Immature natural killer cell (primary cell): ENCODE data around the gene KLHL22. TPM values are rescaled to one million over a fixed set of nuclear protein-coding genes. Genes with fewer than 3 reads are reported as not detected.
"Not testable (repeated sequence)": the region's sequence is repeated elsewhere in the genome, so short reads cannot be mapped to it uniquely, and the experiment has no call there.

ENCODE experiments used
- DNase-seq, 3 donors: peaks; one replicate each; pipeline ENCODE4 v3.0.0; 2022; ENCODE audit warnings: mixed read lengths in 1 of 3
- H3K27ac Mint-ChIP-seq, 6 donors: one replicate each; pipeline ENCODE4 v1.8.0; 2020; ENCODE audit warnings: mixed read lengths in 6 of 6, mild to moderate bottlenecking in 5 of 6, inconsistent platforms in 4 of 6, moderate library complexity in 3 of 6
- H3K27me3 Mint-ChIP-seq, 3 donors: one replicate each; pipeline ENCODE4 v1.8.0; 2020 to 2021; ENCODE audit warnings: low read depth in 3 of 3, mild to moderate bottlenecking in 3 of 3, mixed read lengths in 3 of 3, moderate library complexity in 3 of 3, inconsistent platforms in 1 of 3
- H3K36me3 Mint-ChIP-seq, 3 donors: one replicate each; pipeline ENCODE4 v1.8.0; 2020; ENCODE audit warnings: mixed read lengths in 3 of 3, inconsistent platforms in 2 of 3, mild to moderate bottlenecking in 2 of 3
- H3K4me1 Mint-ChIP-seq, 2 donors: one replicate each; pipeline ENCODE4 v1.8.0; 2020; ENCODE audit warnings: inconsistent platforms in 2 of 2, mild to moderate bottlenecking in 2 of 2, mixed read lengths in 2 of 2, moderate library complexity in 1 of 2
- H3K4me3 Mint-ChIP-seq, 5 donors: one replicate each; pipeline ENCODE4 v1.8.0; 2020; ENCODE audit warnings: mild to moderate bottlenecking in 5 of 5, mixed read lengths in 5 of 5, inconsistent platforms in 3 of 5, moderate library complexity in 3 of 5
- H3K9me3 Mint-ChIP-seq, 6 donors: one replicate each; pipeline ENCODE4 v1.8.0; 2020; ENCODE audit warnings: mild to moderate bottlenecking in 6 of 6, mixed read lengths in 6 of 6, inconsistent platforms in 4 of 6, moderate library complexity in 3 of 6
- polyA plus RNA-seq, 3 donors: library from polyadenylated mRNA; unstranded; fragments of 300-500 nt; fragmentation: Illumina TruSeq; gene quantifications; one replicate each; pipeline ENCODE4 v1.2.3, GENCODE V29; 2021

KLHL22 gene
- polyA plus RNA-seq, 3 donors from 2014 or later: 12.8 to 26.3 (median 26.1) TPM

- no peak for DNase-seq
- H3K27ac Mint-ChIP-seq: peak overlapping the region in 2 of 6 donors; percentile 68 to 82
- peaks cover 40 to 62% of the 10 kb centered on the region in 2 donors for H3K4me1 Mint-ChIP-seq
- H3K27me3 Mint-ChIP-seq: no peaks in the 10 kb centered on the region
- H3K36me3 Mint-ChIP-seq: peaks cover 10 to 24% (median 11%) of the 10 kb centered on the region in 3 donors
- no peaks in the 10 kb centered on the region for H3K9me3 Mint-ChIP-seq
- peak overlapping the region in 2 of 5 donors; percentile 22 to 59 for H3K4me3 Mint-ChIP-seq
Measured at GRCh38 chr22:20401376-20402014, 94.1 kb downstream of the KLHL22 start.

GRCh38 chr22:20400606-20401375, 94.8 kb downstream of the KLHL22 start:
- Mint-ChIP-seq H3K4me3 (no peak overlapping the region), H3K27me3 (no peaks in the 10 kb centered on the region), H3K4me1 (peaks cover 47 to 69% of the 10 kb centered on the region in 2 donors), H3K27ac (peak overlapping the region in 2 of 6 donors; percentile 45 to 74), H3K9me3 (no peaks in the 10 kb centered on the region), H3K36me3 (peaks cover 8 to 22% (median 8%) of the 10 kb centered on the region in 3 donors)
- no peak for DNase-seq

DNA sequence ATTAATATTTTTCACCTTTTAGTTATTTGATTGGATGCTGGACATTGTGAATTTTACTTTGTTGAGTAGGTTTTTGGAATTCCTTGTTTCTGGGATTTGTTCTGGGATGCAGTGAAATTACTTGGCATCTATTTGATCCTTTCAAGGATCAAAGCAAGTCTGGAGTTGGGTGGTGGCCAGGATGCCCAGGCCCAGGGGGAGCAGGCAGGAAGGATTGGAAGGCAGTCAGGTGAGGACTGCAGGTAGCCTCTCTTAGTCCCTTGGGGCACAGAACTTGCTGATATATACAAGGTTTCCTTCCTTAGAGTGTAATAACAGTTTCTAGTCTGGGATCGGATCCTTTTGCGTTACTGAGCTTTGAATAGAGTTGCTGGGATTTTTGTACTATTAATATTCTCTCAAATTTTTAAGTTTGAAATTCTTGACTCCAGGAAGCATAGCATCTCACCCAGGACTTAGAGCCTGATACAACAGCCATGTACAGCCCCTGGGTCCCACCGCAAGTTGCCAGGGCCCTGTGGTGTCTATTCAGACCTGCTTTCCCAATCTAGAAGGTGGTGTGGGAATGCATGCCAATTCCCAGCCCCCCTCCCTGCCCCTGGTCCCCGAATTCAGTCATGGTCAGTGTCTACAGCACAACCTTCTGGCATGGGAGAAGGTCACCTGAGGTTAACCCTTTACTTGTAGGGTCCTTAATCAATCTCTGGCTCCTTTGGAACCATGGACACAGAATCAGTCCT, 95.6 kb downstream of the KLHL22 start:
- Mint-ChIP-seq H3K4me1 (peaks cover 52 to 74% of the 10 kb centered on the region in 2 donors), H3K36me3 (peaks cover 8 to 20% (median 8%) of the 10 kb centered on the region in 3 donors), H3K9me3 (no peaks in the 10 kb centered on the region), H3K4me3 (no peak overlapping the region), H3K27ac (peak overlapping the region in 5 of 6 donors; percentile 3 to 74 (median 59)), H3K27me3 (no peaks in the 10 kb centered on the region)
- no peak for DNase-seq

- H3K27me3 Mint-ChIP-seq: no peaks in the 10 kb centered on the region
- no peaks in the 10 kb centered on the region for H3K9me3 Mint-ChIP-seq
- no peak for DNase-seq
- peaks cover 5 to 15% (median 7%) of the 10 kb centered on the region in 3 donors for H3K36me3 Mint-ChIP-seq
- H3K4me1 Mint-ChIP-seq: peaks cover 53 to 77% of the 10 kb centered on the region in 2 donors
- no peak overlapping the region for H3K27ac Mint-ChIP-seq
- no peak overlapping the region for H3K4me3 Mint-ChIP-seq
Measured at GRCh38 chr22:20398420-20398819, 97.2 kb downstream of the KLHL22 start.

GRCh38 chr22:20397498-20397897, 98.1 kb downstream of the KLHL22 start:
- peak overlapping the region in 1 of 6 donors; percentile 45 for H3K27ac Mint-ChIP-seq
- no peaks in the 10 kb centered on the region for H3K9me3 Mint-ChIP-seq

DNA sequence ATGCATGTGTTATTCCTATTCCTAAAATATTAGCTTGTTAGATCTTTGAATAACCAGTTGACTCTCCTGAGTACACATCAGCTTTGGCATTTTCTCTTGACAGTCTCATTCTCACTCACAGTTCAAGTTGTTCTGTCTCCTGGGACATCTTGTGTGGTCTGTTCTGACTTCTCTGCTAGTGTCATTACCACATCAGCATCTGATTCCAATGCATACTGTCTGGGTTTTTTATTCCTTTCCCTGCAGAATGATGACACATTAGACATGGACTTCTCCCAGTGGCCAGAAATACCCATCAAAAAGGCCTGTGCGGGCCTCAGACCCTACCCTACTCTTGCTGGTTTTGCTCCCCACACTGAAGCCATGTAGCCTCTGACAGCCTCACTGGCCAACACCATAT, 99.0 kb downstream of the KLHL22 start:
- peak overlapping the region in 4 of 6 donors; percentile 17 to 62 (median 31) for H3K27ac Mint-ChIP-seq

More at GRCh38 chr22:20397498-20397897, 98.1 kb downstream of the KLHL22 start:
- H3K27me3 Mint-ChIP-seq: no peaks in the 10 kb centered on the region
- DNase-seq: no peak
- peaks cover 0 to 8% (median 0%) of the 10 kb centered on the region in 3 donors for H3K36me3 Mint-ChIP-seq
- peaks cover 48 to 68% of the 10 kb centered on the region in 2 donors for H3K4me1 Mint-ChIP-seq
- H3K4me3 Mint-ChIP-seq: no peak overlapping the region

DNA sequence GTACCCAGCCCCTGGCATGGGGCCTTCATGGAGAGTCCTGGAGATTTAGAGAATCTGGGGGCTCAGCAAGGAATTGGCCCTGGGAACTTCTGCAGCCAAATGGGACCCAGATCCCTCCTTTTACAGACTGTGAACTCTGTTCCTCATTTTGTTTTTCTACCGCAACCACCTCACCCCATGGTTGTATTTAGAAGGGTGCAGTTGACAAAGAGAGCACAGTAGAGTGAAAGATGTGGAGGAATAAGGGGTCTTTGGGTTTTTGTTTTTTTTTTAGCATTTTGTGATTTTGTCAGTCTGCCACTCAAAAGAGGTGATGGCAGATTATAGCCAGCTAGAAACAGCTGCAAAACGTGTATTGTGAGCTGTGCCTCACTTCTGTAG, 99.7 kb downstream of the KLHL22 start:
- Mint-ChIP-seq H3K9me3 (no peaks in the 10 kb centered on the region), H3K4me1 (peaks cover 42 to 59% of the 10 kb centered on the region in 2 donors), H3K27ac (peak overlapping the region in 4 of 6 donors; percentile 2 to 32 (median 20)), H3K27me3 (no peaks in the 10 kb centered on the region), H3K36me3 (peaks cover 0 to 8% (median 0%) of the 10 kb centered on the region in 3 donors), H3K4me3 (peak overlapping the region in 4 of 5 donors; percentile 91 to 97 (median 92))
- no peak for DNase-seq

More for the DNA sequence above, 99.0 kb downstream of the KLHL22 start:
- peak overlapping the region; percentile 7 to 91 (median 29) for H3K4me3 Mint-ChIP-seq
- H3K9me3 Mint-ChIP-seq: no peaks in the 10 kb centered on the region
- H3K27me3 Mint-ChIP-seq: no peaks in the 10 kb centered on the region
- DNase-seq: no peak
- H3K36me3 Mint-ChIP-seq: peaks cover 0 to 8% (median 0%) of the 10 kb centered on the region in 3 donors
- H3K4me1 Mint-ChIP-seq: peaks cover 43 to 60% of the 10 kb centered on the region in 2 donors

DNA sequence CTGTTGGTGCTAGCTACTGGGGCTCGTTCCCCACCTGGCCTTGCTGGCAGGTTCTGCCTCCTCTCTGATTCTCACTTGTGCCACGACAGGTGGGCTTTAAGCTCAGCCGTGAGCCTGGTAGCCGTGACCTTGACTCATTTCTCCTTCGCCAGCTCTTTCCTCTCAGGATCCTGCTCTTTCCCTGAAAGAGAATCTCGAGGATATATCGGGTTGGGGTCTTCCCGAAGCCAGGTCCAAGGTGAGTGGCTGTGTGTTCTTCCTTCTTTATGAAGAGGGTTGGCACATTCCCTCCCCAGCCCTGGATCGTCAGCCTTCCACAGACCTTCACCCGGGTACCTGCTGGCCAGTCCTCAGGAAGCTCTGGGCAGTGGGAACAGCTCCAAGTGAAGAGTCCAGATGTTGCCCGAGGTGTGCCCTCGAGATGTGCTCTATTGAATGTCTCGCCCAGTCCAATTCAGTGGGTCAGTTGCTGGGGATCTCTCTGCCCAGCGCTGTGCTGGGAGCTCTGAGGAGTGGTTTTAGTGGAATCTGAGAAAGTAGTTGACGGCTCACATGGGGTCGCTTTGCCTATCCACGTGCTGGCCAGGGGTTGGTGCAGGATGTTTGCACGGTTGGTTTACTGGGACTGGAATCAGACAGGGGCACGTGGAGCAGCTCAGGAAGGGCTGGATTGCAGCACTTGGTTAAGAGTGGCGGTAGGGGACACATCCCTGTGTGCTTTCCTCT, 100.3 kb downstream of the KLHL22 start:
- DNase-seq: no peak
- H3K4me3 Mint-ChIP-seq: peak overlapping the region; percentile 91 to 97 (median 92)
- H3K4me1 Mint-ChIP-seq: peaks cover 42 to 59% of the 10 kb centered on the region in 2 donors
- no peaks in the 10 kb centered on the region for H3K9me3 Mint-ChIP-seq
- H3K36me3 Mint-ChIP-seq: peaks cover 0 to 8% (median 0%) of the 10 kb centered on the region in 3 donors
- peak overlapping the region in 2 of 6 donors; percentile 26 to 80 for H3K27ac Mint-ChIP-seq
- H3K27me3 Mint-ChIP-seq: peaks cover 0 to 2% (median 0%) of the 10 kb centered on the region in 3 donors

DNA sequence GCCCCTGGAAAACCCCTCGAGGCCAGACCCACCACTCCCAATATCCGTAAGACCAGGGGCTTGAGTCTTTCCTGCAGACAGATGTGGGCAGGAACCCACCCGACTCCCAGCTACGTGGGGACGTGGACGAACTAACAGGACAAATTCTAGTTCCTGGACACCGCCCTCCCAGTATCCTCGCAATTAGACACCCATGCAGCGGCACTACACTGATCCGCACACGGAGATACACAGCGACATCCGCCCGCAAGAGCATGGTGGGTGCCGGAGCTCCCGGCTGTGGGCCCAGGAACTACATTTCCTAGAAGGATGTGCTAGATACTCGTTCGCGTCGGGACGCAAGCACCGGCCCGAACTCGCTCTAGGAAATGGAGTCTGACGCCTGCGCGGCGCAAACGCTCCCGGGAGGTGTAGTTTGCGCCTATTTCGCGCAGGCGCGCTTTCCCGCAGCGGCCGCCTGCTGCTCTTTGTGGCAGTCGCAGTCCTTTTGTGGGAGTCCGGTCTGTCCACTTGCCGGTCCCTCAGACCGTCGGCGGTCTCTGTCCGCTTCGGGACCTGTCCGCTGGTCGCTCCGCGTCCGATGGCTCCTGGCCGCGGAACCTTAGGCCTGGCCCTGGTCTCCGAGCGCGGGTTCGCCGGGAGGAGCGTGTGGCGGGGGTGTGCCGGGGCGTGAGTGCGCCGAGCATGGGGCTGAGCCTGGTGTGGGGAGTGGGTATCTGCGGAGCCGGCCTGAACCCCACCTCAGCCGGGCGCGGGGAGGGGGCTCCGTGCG, 101.7 kb downstream of the KLHL22 start, which contains the start of gene ZNF74:
ZNF74 (plus strand) TSS at position 447 of the 772 bp plus-strand sequence. CDS start 478 bp downstream, outside the sequence.
- Mint-ChIP-seq H3K36me3 (peaks cover 0 to 3% (median 0%) of the 10 kb centered on the region in 3 donors), H3K9me3 (no peaks in the 10 kb centered on the region), H3K27me3 (peaks cover 0 to 2% (median 0%) of the 10 kb centered on the region in 3 donors), H3K27ac (peak within 1 kb of the TSS; percentile 92 to 98 (median 96)), H3K4me1 (peaks cover 38 to 47% of the 10 kb centered on the region in 2 donors), H3K4me3 (peak within 1 kb of the TSS; percentile 91 to 97 (median 92))
- DNase-seq: peak; percentile 75 to 85 (median 82)

DNA sequence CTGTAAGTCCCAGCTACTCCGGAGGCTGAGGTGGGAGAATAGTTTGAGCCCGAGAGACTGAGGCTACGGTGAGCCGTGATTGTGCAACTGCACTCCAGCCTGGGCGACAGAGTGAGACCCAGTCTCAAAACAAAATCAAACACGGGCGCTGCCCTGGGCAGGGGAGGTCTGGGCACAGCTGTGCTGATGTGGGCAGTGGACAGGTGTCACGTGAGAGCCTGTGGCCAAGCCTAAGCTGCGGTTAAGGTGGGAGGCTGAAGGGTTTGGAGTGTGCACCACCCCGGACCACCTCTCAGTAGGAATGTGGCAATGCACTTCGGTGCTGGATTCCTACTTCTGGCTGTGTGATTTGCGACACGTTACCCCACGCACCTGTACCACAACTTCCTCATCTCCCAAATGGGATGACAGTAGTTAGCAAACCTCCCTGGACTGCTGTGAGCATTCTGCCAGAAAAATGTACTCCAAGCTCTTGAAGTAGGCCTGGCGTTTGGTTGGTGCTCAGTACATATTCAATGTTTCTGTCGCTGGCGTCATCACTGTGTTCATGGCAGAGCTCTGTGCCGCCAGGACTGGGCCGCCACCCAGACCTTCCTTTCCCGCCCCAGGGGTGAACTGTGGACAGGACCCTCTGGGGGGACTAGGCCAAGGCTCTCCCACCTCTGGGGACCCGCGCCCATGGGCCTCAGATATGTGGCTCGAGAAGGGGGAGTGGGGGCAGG, 102.5 kb downstream of the KLHL22 start:
- no peak for DNase-seq

DNA sequence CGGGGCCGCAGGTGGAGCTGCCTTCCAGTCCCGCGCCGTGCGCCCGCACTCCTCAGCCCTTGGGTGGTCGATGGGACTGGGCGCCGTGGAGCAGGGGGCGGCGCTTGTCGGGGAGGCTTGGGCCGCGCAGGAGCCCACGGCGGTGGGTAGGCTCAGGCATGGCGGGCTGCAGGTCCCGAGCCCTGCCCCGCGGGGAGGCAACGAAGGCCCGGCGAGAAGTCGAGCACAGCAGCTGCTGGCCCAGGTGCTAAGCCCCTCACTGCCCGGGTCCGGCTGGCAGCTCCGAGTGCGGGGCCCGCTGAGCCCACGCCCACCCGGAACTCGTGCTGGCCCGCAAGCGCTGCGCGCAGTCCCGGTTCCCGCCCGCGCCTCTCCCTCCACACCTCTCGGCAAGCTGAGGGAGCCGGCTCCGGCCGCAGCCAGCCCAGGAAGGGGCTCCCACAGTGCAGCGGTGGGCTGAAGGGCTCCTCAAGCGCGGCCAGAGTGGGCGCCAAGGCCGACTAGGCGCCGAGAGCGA, 103.2 kb downstream of the KLHL22 start:
- H3K4me3 Mint-ChIP-seq, H3K27ac Mint-ChIP-seq, H3K36me3 Mint-ChIP-seq, DNase-seq, H3K9me3 Mint-ChIP-seq, H3K27me3 Mint-ChIP-seq: not testable (repeated sequence)
- H3K4me1 Mint-ChIP-seq: peaks cover 38 to 39% of the 10 kb centered on the region in 2 donors

More for the DNA sequence above, 102.5 kb downstream of the KLHL22 start:
- Mint-ChIP-seq H3K9me3 (no peaks in the 10 kb centered on the region), H3K27me3 (peaks cover 0 to 2% (median 0%) of the 10 kb centered on the region in 3 donors), H3K4me1 (peaks cover 38 to 43% of the 10 kb centered on the region in 2 donors), H3K36me3 (peaks cover 0 to 3% (median 0%) of the 10 kb centered on the region in 3 donors), H3K27ac (peak overlapping the region; percentile 92 to 98 (median 96)), H3K4me3 (peak overlapping the region; percentile 91 to 97 (median 92))
